Measurements from ENCODE around the gene DONSON.

Gene DONSON

GRCh38 chr21:33542640-33543504 is 45.6 kb downstream of the DONSON start, which contains the start of gene SON:
Gene SON (plus strand): TSS chr21:33543038. CDS start chr21:33543093, 55 bp downstream.
- in situ Hi-C loops (cut with MboI; ENCODE audit: low pct_unique_long_range_greater_than_20kb, low sequenced_read_pairs, unreplicated experiment): no loop called here
- DNase-seq (ENCODE audit: low spot score): peak; percentile 95
- TF ChIP-seq, protein P1, sequence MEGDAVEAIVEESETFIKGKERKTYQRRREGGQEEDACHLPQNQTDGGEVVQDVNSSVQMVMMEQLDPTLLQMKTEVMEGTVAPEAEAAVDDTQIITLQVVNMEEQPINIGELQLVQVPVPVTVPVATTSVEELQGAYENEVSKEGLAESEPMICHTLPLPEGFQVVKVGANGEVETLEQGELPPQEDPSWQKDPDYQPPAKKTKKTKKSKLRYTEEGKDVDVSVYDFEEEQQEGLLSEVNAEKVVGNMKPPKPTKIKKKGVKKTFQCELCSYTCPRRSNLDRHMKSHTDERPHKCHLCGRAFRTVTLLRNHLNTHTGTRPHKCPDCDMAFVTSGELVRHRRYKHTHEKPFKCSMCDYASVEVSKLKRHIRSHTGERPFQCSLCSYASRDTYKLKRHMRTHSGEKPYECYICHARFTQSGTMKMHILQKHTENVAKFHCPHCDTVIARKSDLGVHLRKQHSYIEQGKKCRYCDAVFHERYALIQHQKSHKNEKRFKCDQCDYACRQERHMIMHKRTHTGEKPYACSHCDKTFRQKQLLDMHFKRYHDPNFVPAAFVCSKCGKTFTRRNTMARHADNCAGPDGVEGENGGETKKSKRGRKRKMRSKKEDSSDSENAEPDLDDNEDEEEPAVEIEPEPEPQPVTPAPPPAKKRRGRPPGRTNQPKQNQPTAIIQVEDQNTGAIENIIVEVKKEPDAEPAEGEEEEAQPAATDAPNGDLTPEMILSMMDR (IDR thresholded peaks at IDR 0.05; ENCODE audit: extremely low read depth, insufficient read depth, missing control alignments): no peak

DNA sequence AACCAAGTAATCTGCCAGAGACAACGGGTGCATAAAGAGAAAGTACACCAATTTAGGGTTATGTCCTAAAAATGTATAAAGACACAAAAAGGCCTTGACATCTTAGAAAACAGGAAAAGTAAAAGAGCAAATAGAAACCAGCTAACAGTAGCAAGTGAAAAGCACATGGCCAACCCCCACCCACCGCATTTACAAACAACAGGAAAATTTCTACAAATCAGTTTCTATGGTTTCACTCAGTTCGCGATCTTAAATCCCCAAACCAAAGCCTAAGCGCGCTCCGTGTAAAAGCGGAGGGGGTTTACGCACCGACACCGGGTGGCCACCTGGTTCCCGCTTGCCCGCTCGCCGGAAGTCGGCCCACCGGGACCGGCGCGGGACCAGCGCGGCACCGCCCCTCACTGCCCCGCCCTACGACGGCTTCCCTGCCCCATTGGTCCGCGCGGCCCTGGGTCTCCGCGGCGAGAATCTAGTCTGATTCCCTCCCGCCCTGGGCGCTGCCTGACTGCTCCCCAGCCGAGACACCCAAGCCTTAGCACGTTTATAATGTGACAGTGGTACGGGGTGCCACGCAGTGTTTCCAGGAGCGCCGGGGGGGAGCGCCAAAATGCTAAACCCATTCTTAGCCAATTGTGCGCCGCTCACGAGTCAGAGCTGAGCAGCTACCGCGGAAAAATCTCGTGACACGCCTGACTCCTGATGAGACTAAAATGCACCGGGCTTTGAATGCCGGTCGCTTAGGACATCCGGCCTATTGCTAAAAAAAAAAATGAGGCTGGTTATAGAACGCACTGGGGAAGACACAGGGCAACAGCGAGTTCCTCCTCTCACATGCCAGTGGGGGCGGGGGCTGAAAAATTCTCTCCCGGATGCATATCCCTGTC is 46.5 kb downstream of the DONSON start, which contains the start of gene GART:
TSS of gene GART (minus strand) at position 362 of the 884 bp plus-strand sequence. CDS start 2,802 bp downstream, outside the sequence.
- TF ChIP-seq, protein P1 (IDR thresholded peaks at IDR 0.05; ENCODE audit: extremely low read depth, insufficient read depth, missing control alignments): no peak
- in situ Hi-C loops (cut with MboI; ENCODE audit: low pct_unique_long_range_greater_than_20kb, low sequenced_read_pairs, unreplicated experiment): no loop called here
- DNase-seq (ENCODE audit: low spot score): peak; percentile 82

- in situ Hi-C loops (cut with MboI; ENCODE audit: low pct_unique_long_range_greater_than_20kb, low sequenced_read_pairs, unreplicated experiment): no loop called here
- TF ChIP-seq, protein P1 (IDR thresholded peaks at IDR 0.05; ENCODE audit: extremely low read depth, insufficient read depth, missing control alignments): no peak
- DNase-seq (ENCODE audit: low spot score): peak; percentile 24
These were observed 47.3 kb downstream of the DONSON start for GRCh38 chr21:33541105-33541711.

- in situ Hi-C loops (cut with MboI; ENCODE audit: low pct_unique_long_range_greater_than_20kb, low sequenced_read_pairs, unreplicated experiment): no loop called here
- DNase-seq (ENCODE audit: low spot score): no peak
These were observed 47.8 kb downstream of the DONSON start for GRCh38 chr21:33540711-33541104.

GRCh38 chr21:33539616-33540015 is 48.9 kb downstream of the DONSON start:
- in situ Hi-C loops (cut with MboI; ENCODE audit: low pct_unique_long_range_greater_than_20kb, low sequenced_read_pairs, unreplicated experiment): no loop called here
- TF ChIP-seq, protein P1 (IDR thresholded peaks at IDR 0.05; ENCODE audit: extremely low read depth, insufficient read depth, missing control alignments): no peak
- DNase-seq (ENCODE audit: low spot score): no peak

More at GRCh38 chr21:33540711-33541104, 47.8 kb downstream of the DONSON start:
- TF ChIP-seq, protein P1 (IDR thresholded peaks at IDR 0.05; ENCODE audit: extremely low read depth, insufficient read depth, missing control alignments): no peak

DNA sequence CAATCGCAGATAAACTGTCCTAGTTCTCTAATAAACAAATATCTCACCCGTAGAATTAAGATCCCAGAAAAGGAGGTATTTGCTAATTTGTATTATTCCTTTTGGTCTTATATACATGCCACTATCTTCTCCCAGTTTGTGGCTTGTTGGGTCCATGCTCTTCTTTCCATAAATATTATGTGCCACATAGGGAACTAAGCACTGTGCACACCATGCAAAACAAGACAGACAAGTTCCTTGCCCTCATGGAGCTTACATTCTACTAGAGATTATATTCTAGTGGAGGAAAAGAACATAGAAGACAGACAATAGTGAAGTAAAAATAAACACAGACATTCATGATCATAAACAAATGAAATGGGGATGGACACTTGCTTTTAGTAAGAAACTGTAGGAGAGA is 51.3 kb downstream of the DONSON start:
- no peak for DNase-seq (ENCODE audit: low spot score)
- in situ Hi-C loops (cut with MboI; ENCODE audit: low pct_unique_long_range_greater_than_20kb, low sequenced_read_pairs, unreplicated experiment): no loop called here
- TF ChIP-seq, protein P1 (IDR thresholded peaks at IDR 0.05; ENCODE audit: extremely low read depth, insufficient read depth, missing control alignments): no peak

Data from GM13977 (cell line).